ENCODE data around the gene YPEL4.

YPEL4 gene

DNA sequence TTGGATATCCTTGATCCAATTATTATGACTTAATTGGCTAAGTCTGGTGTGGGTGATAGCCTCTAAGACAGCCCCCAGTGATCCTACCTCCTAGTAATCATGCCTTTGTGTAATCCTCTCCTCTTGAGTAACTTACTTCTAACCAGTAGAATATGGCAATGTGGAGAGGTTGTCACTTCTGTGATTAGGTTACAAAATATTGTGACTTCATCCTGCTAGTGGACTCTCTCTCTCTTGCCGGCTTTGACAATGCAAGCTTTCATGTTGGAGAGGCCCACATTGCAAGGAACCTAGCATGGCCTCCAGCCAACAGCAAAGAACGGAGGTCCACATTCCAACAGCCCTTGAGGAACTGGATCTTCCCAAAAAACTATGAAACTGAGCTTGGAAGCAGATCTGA, 19.5 kb downstream of the YPEL4 start:
- DNase-seq = no peak

DNA sequence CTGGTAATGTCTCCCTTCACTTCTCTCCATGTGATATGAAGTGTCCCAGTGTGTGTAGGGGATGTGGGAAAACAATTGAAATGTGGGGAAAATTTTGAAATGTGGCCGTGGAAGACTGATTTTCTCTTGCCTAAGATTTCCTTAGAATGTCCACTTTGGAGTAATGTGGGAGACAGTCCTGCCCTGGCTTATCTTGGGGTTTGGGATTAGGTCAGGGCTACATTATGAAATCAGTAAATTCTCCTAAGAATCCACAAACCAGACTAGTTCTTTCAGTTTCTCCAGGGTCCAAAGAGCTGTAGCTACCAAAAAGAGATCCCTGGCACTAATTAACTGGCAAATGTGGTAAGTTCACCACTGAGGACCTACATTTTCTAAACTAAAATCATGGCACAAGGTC, 22.8 kb downstream of the YPEL4 start:
- DNase-seq = no peak

DNA sequence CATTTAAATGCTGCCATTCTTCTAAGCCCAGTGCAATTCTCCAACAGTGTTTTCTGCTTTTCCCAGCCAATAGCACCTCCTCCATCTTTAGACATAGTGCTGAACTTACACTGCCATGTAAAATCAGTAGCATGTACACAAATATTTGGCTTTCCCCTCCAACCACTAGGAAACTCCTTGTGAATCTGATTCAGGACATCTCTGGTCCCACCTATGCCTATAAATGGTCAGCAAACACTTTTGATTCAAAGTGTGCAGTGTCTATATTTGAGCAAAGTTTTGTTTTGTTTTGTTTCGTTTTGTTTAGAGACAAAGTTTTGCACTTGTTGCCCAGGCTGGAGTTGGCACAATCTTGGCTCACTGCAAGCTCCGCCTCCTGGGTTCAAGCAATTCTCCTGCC, 24.8 kb downstream of the YPEL4 start:
- no peak for DNase-seq

DNA sequence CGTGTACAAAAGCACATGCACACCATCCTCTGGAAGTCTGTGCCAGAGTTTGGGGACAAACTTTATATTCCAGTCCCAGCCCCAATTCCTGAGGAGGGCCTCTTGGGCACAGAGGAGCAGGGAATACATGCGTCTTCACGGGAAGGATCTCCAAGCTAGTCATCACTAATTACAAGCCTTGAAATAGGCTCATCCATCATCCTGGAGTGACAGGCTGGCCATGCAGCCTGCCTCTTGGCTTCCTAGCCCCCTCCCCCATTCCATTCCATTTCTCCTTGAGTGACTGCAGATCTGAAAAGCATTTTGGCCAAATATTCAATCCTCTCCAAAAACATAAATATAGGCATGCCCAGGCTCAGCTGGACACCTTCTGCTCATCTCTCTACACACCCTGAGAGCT, 27.4 kb downstream of the YPEL4 start:
- DNase-seq = no peak

DNA sequence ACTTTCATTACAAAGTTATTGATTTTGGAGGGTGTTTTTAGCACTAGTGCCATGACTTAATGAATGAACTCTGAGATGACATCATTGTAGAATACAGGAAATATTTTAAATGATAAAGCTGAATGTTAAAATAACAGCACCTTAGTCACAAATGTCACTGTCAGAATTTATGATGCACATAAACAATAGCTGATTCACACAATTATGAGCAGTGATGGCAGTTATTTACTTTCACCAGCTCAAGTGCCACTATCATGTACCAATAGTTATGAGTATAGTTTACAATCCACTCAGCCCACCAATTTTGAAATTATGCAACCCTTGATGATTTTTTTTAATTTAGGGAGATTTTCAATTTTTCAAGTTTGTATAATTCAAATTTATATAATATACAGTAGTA, 29.2 kb downstream of the YPEL4 start:
- DNase-seq = no peak

DNA sequence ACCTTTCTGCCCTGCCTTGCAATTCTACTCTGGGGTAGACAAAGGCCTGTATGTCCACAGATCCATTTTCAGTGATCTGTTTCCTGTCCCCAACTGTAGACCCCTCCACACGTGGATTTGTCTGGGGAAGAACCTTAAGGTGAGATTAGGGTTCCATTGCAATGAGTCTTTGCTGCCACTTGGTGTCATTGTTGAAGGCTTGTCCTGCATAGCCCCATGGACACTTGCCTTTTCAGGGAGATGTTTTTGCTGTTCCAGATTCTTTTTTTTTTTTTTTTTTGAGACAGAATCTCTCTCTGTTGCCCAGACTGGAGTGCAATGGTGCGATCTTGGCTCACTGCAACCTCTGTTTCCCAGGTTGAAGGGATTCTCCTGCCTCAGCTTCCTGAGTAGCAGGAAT, 30.4 kb downstream of the YPEL4 start:
- DNase-seq = no peak

DNA sequence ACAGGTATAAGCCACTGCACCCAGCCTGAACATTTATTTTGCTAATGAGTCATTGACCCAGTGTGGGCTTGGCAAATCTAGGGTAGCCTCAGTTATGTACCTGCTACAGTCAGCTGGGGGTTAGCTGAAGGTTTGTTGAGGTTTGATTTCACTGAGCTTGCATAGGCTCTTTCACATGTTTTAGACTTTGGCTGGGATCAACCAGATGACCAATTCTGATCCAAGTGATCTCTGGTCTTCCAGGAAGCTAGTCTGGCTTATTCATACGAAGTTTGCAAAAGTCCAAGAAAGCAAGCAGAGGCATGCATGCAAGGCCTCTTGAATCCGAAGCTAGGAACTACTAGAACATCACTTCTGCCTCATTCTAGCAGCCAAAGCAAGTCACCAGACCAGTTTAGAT, 31.3 kb downstream of the YPEL4 start:
- no peak for DNase-seq

DNA sequence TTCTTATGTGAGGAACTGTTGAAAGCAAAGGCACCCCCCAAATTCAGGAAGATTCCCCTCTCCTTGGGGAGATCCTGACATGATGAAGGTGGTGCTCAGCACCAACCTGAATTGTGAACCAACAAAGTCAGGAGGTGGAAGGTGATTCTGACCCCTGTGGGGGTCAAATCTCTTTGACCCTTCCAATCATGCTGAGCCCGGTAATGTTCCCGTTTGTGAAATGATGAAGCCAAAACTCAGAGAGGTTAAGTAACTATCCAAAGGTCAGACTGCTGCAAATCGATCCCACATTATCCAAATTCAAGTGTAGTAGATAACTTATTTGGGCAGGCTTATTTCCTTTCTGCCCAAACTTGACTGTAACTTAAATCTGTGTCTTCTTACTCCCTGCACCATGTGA, 33.1 kb downstream of the YPEL4 start:
- DNase-seq = no peak

DNA sequence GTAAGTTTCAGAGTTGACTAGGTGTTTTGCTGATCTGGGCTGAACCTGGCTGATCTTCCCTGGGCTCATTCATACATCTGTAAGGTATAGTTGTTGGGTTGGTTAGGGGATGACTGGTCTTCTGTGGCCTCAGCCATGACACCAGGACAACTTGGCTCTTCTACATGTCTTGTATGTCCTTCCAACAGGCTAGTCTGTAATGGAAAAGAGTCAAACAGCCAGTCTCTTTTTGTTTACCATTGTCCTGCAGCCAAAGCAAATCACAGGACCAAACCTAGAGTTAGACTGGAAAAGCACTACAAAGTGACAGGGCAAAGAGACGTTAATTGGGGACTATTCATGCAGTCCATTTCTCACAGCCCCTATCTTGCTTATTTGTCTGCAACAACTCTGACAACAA, 34.4 kb downstream of the YPEL4 start:
- no peak for DNase-seq

DNA sequence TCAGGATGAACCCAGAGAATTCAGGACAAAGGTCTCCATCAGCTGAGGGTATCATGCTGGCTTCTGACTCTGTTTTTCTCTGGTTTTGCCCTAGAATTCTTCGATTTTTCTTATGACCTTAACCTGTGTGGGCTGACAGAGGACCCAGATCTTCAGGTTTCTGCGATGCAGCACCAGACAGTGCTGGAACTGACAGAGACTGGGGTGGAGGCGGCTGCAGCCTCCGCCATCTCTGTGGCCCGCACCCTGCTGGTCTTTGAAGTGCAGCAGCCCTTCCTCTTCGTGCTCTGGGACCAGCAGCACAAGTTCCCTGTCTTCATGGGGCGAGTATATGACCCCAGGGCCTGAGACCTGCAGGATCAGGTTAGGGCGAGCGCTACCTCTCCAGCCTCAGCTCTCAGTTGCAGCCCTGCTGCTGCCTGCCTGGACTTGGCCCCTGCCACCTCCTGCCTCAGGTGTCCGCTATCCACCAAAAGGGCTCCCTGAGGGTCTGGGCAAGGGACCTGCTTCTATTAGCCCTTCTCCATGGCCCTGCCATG, 35.4 kb downstream of the YPEL4 start:
- no peak for DNase-seq

DNA sequence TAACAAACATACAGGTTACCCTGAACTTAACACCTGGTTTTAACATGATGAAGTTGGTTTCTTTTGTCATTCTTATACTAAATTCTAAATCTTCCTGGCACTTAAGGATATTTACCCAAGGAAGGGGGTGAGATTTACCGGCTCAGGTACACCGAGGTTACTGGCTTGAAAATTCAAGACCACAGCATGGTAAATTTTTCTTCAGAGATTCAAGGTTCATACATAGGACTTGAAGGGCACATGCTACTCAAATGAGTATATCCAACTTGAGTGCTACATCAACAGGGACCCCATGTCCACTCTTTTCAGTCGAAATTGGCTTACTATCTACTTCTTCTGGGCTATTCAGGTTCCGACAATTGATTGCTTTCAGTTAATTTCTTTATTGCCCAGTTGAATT, 39.5 kb downstream of the YPEL4 start:
- DNase-seq = no peak

DNA sequence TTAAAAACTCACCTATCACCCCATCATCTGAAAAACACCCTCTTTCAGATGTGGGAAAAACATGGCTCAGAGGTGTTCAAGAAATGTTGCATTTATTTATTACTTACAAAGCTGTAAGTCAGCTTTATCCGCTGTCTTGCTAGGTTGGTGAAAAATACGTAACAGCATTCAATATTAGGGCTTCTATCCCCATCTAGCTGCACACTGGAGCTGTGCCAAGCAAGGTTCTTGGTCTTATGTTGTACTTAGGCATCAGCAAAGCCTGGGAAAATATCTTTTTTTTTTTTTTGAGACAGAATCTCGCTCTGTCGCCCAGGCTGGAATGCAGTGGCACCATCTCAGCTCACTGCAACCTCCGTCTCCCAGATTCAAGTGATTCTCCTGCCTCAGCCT, 44.7 kb downstream of the YPEL4 start:
- no peak for DNase-seq

DNA sequence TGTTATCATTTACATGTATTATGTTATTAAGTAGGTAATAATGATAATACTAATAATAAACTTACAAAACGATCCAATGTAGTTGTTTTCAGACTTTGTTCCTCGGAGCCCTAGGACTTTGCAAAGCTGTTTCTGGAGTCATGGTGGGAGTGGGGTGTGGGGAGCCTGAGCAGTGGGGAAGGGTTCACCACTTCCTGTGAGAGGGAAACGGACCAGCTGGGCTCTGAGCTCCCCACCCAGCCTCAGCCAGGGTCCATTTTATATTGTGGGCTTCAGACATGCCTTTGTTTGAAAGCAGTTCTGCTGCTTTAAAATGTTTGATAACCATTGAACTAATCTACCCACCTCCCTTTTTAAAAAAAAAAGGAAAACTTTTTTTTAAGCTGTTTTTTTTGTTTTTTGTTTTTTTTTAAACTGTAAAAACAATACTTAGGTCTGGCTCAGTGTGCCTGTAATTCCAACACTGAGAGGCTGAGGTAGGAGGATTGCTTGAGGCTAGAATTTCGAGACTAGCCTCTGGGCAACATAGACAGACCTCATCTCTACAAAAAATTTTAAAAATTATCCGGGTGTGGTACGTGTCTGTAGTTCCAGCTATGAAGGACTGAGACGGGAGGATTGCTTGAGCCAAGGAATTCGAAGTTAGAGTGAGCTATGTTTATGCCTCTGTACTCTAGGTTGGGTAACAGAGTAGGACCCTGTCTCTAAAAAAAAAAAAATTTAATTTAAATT, 45.2 kb downstream of the YPEL4 start:
- no peak for DNase-seq

DNA sequence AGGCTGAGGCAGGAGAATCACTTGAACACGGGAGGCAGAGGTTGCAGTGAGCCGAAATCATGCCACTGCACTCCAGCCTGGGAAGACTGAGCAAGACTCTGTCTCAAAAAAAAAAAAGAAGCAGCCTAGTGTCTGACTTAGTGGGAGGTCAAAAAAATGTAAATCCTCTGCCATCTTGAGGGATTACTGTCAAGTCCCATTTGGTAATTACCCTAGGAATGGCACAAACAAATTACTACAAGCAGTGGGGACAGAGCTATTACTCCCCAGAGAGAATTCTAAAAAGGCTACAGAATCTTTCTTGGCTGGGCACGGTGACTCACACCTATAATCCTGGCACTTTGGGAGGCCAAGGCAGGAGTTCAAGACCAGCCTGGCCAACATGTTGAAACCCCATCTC, 48.4 kb downstream of the YPEL4 start:
- DNase-seq = no peak

DNA sequence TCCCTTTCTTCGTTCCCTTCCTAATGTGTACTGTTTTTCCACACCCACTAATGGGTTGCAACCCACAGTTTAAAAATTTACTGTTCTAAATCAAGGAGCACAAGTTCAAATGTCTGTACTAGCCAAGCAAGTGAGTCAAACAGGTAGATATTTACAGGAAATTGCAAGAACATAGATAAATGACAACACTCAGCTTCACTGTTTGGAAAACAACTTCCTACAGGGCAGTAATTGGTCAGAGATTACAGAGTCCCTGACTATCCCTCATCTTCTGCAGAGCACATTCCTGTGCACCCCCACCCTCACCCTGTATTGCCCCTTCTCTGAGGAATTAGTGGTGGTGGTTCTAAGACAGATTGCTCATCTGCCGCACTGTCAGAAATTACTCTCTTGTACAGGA, 50.3 kb downstream of the YPEL4 start:
- DNase-seq = no peak

DNA sequence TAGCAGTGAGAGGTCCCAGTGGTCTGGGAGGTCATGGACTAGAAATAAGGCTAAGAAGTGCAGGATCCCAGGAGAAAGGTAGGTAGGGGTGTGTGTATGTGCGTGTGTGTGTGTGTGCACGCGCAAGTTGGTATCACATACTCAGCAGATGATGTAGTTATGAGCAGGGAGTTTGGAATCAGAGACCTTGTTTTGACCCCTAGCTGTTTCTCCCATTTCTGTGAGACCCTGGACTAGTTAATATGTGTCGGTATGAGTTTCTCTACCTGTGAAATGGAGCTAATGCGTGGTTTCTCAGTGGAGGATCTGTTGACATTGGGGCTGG, 50.9 kb downstream of the YPEL4 start:
- DNase-seq = peak; percentile 78

DNA sequence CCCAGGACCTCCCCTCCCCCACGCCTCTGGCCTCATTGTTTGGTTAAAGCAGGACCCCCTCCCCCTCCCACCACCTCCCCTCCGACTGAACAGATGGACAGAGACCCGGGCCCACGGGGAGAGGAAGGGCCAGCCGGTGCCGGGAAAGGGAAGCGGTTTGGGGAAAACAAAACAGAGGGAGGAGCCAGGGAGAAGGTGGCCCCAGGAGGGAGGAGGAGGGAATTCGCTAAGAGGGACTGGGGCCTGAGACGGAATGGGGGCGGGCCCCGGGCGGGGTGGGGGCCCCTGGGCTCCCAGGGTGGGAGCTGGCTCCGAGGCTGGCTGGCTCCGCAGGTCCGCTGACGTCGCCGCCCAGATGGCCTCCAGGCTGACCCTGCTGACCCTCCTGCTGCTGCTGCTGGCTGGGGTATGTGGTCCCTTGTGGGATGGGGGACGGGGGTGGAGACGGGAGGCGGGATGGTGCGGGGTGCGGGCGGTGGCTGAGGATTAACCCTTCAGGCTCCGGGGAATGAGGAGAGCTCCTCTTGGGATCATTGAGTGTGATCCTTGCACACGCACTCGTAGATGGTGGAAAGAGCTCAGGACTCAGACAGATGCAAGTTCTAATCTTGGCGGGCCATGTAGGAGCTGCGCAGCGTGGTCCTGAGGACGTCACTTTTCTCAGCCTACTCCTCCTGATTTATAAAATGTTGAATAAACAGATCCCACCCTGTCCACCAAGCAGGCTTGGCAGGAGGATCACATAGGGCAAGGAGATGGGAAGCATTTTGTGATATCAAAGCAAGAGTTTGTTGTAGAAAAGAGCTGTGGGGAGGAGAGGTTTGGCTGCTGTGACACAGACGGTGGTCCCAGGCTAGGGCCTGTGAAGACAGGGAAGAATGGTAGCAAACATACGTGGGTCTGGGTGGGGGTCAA, 51.5 kb downstream of the YPEL4 start:
- peak; percentile 72 for DNase-seq

DNA sequence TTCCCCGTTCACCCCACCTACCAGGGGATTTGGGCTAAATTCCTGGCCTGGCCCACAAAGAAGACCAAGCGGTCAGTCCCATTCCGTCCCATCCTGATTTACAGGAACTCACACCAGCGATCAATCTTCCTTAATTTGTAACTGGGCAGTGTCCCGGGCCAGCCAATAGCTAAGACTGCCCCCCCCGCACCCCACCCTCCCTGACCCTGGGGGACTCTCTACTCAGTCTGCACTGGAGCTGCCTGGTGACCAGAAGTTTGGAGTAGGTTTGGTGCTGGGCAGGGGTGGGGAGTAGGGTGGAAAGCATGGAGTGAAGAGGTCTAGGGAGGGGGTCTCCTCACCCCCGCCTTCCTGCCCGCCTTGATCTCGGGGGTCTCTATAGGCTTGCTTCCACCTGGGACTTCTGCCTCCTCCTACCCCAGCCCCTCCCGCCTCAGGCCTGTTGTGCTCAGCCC, 52.2 kb downstream of the YPEL4 start, which contains the start of gene SERPING1:
Gene SERPING1 (plus strand): TSS at position 225 of the 455 bp plus-strand sequence. CDS start 586 bp downstream, outside the sequence.
- DNase-seq = no peak

DNA sequence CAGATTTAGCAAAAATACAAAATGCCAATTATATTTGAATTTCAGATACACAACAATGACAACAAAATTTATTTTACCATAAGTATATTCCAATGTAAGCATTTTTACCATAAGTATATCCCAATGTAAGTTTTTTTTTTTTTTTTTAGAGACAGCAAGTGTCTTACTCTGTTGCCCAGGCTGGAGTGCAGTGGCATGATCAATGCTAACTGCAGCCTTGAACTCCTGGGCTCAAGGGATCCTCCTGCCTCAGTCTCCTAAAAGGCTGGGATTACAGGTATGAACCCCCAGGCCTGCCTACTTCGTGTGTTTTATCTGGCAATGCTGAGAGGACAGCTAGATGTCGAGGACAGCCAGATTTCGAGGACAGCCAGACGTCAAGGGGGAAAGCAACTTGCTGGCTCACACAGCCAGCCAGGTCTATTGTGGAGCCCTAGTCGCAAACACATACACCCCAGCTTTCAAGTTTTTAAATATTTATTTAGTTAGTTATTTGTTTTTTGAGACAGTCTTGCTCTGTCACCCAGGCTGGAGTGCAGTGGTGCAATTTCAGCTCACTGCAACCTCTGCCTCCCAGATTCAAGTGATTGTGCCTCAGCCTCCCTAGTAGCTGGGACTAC, 53.3 kb downstream of the YPEL4 start:
- DNase-seq = no peak

Measured in fibroblast of skin of right biceps (primary cell).